NOMO-1 (cell line): ENCODE data around the gene SNAP91.
"Not testable (repeated sequence)": the region's sequence is repeated elsewhere in the genome, so short reads cannot be mapped to it uniquely, and the experiment has no call there.

Experiments
- DNase-seq, 2 experiments: peaks; one replicate each; lab custom pipeline; 2025; ENCODE audit not compliant: unreplicated experiment in 2 of 2; lab: John Stamatoyannopoulos, UW

Gene SNAP91

DNA sequence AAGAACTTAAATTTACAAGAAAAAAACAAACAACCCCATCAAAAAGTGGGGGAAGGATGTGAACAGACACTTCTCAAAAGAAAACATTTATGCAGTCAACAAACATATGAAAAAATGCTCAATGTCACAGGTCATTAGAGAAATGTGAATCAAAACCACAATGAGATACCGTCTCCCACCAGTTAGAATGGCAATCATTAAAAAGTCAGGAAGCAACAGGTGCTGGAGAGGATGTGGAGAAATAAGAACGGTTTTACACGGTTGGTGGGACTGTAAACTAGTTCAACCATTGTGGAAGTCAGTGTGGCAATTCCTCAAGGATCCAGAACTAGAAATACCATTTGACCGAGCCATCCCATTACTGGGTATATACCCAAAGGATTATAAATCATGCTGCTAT lies 157.2 kb downstream of the SNAP91 start:
- DNase-seq: not testable (repeated sequence)

DNA sequence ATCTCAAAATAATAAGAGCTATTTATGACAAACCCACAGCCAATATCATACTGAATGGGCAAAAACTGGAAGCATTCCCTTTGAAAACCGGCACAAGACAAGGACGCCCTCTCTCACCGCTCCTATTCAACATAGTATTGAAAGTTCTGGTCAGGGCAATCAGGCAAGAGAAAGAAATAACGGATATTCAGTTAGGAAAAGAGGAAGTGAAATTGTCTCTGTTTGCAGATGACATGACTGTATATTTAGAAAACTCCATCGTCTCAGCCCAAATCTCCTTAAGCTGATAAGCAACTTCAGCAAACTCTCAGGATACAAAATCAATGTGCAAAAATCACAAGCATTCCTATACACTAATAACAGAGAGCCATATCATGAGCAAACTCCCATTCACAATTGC lies 158.4 kb downstream of the SNAP91 start:
- peak; percentile 16 to 39 for DNase-seq

DNA sequence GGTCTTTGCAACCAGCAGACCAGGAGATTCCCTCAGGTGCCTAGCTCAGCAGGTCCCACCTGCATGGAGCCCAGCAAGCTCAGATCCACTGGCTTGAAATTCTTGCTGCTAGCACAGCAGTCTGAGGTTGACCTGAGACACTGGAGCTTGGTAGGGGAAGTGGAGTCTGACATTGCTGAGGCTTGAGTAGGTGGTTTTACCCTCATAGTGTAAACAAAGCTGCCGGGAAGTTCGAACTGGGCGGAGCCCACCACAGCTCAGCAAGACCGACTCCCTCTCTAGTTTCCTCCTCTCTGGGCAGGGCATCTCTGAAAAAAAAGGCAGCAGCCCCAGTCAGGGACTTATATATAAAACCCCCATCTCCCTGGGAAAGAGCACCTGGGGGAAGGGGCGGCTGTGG lies 162.3 kb downstream of the SNAP91 start:
- peak; percentile 7 to 26 for DNase-seq

DNA sequence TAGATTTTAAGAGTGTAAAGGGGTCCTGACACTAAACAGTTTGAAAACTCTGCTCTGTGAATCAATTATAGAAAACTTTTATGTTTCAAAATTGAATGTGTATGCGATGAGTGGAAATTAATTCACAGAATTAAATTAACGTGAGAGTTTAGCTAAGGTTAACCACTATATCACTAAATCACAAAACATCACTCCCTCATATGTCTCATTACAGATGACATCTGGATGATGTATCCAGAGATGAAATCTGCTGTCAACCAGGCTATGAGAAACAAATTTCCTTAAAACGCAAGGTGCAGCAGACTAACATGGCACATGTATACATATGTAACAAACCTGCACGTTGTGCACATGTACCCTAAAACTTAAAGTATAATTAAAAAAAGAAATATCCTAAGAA lies 169.2 kb downstream of the SNAP91 start:
- no peak for DNase-seq

DNA sequence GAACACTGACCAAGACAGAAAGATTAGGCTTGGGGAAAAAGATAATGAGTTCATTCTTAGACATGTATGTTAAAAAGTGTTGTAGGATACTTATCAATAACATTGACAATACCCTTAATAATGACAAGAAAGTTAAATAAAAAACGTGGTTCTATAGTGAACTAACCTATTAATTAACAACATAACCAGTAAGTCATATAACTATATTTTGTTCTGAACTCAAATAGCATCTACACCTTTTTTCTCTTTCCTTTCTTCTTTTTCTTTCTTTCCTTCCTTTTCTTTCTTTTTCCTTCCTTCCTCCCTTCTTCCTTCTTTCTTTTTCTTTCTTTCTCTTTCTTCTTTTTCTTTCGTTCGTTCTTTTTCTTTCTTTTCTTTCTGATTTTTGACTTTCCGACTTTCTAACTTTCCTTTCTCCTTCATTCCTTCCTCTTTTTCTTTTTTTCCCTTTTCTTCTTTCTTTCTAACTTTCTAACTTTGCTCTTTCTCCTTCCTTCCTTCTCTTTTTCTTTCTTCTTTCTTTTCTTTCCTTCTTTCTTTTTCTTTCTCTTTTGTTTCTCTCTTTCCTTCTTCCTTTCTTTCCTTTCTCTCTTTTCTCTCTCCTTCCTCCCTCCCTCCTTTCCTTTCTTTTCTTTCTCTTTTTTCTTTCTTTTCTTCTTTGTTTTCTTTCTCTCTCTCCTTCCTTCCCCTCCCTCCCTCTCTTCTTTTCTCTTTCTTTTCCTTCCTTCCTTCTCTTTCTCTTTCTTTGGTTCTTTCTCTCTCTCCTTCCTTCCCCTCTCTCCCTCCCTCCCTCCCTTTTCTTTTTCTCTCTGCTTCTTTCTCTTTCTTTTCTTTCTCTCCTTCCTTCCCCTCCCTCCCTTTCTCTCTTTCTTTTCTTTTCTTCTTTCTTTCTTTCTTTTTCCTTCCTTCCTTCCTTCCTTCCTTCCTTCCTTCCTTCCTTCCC lies 172.0 kb downstream of the SNAP91 start:
- DNase-seq: no peak

DNA sequence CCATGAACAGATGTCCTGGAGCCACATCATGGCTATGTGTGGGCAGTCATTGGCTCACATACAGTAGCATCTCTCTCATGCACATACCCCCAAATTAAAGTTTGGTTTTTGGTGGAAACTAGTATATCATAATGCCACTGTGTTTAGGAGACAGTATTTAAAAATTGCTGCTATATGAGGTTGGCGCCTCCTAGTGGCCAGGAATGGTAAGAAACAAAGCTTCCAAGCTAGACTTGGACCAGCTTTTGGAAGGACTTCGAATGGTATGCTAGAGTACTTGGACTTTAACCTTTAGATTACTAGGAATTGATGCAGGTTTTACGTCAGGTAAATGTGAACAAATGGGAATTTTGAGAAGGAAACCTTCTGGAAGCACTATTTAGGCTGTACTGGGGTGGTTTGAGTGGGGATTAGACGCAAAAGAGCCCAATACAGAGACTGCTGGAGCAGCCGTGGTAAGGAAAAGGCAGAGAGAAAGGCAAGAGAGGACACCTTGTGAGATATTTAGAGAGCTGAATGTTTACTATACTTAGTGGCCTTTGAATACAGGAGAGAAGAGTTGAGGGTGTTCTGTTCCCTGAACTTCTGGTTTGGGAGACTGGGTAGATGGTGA lies 172.8 kb downstream of the SNAP91 start:
- peak in 1 of 2 experiments; percentile 46 for DNase-seq

GRCh38 chr6:83518816-83519480 lies 190.0 kb downstream of the SNAP91 start:
- no peak for DNase-seq

- no peak for DNase-seq
These were observed 191.4 kb downstream of the SNAP91 start for GRCh38 chr6:83517500-83517899.

- DNase-seq: peak in 1 of 2 experiments; percentile 53
These were observed 193.9 kb downstream of the SNAP91 start for GRCh38 chr6:83514866-83515466.

GRCh38 chr6:83514466-83514865 lies 194.4 kb downstream of the SNAP91 start:
- DNase-seq: no peak

GRCh38 chr6:83511901-83512681 lies 196.8 kb downstream of the SNAP91 start, which contains the start of gene PRSS35:
Gene PRSS35 (plus strand): TSS chr6:83512534. CDS start chr6:83523442, 10,908 bp downstream.
- peak; percentile 15 to 23 for DNase-seq

DNA sequence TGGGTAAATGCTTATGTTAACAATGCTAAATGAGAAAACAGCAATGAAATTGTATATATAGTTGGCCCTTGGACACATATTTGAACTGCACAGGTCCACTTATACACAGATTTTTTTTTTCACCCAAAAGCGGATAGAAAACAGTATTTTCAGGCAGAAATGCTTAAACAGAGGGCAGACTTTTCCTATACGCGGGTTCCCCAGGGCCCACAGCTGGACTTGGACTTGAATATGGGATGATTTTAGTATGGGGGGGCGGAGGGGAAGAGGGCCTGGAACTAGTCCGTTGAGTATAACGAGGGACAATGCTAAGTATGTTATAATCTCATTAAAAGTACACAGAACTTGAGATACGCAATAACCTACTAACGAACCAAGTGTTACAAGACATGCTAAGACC lies 197.6 kb downstream of the SNAP91 start:
- DNase-seq: no peak

DNA sequence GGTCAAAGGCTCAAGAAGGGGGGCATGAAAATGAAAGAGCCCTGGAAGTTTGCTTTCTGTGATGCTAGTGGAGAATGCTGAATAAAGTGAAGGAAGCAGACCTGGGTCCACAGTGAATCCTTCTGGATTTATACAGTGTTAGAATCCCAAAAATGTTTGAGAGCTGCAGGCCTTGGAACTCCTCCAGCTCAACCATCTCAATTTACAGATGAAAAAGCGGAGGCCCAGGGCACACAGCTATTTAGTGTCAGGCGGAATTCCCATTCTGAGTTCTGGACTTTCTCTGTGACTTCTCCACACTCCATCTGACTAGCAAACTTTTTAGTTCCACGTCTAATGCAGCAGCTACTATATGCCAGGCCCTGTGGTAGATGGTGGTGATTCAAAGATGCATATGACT lies 198.1 kb downstream of the SNAP91 start:
- no peak for DNase-seq

DNA sequence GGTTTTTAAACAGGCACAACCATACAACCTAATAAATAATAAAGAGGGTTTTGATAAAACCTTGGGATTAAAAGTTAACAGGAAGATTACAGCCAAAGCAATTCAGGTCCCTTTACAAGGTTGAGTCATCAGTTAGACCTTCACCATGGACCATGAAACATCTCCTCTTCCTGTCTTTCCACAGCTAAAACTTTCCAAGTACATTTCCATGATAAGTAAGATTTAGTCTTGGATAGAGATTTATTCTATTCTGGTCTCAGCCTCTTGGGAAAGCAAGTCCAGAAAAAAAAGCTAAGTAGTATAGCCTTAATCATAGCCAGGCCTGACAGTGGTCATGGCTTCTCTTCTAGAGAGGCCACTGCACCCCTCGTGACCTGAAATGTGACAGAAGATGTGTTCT lies 199.5 kb downstream of the SNAP91 start:
- no peak for DNase-seq

- no peak for DNase-seq
These were observed 203.5 kb downstream of the SNAP91 start for GRCh38 chr6:83505356-83505755.
